ENCODE results near the gene RBBP4.

Gene RBBP4

DNA sequence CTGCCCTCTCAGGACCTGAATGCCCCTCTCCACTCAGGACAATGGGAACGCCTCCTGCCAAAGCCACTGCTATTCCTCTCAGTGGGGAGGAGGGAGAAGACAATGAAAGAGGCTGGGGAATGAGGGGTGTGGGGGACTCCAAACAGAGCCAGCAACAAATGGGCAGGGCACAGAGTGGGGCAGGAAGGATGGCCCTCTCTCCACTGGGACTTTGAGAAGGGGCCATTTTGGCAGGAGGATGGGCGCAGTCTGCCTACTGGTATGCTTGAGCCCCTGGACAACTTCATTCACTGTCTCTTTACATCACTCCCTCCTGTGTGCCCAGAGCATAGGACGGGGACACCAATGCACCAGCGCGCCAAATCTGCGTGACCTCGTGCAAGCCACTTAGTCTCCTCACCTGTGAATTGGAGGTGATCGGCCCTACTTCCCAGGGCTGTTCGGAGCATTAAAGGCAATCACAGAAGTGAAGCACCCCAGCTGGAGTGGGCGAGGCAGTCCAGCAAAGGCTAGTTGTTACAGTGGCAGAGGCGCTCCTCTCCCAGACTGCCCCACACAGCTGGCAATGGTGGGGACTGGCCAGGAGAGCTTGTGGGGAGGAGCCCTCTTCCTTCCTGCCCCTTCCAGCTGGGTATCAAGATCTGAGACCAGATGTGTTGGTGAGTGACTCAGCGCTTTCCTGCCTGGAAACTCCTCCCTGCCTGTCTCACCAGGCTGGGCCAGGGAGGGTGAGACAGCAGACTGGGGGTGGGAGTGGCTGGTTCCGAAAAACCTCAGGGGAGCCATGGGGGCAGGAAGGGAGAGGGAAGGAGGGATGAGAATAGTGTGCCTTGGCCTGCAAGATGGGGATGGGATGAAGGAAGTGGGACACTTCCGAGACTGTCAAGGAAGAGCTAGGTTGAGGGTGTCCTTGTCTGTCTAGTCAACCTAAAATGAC, 73.9 kb downstream of the RBBP4 start:
- DNase-seq = no peak

DNA sequence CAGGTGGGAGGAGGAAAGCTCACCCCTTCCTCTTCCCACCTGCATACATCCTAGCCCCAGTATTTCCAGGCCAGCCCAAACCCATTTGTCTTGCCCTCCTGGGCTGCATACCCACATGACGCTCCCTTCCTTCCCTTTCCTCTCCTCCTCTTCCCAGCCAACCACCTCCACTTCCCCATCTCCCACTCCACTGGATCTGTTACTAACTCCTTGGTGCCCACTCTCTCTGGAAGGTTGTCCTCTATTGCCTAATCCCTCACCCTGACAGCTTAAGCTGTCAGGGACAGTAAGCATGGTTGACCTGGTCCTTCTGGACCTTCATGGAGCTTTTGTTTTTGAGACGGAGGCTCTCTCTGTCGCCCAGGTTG, 74.6 kb downstream of the RBBP4 start:
- DNase-seq = no peak

DNA sequence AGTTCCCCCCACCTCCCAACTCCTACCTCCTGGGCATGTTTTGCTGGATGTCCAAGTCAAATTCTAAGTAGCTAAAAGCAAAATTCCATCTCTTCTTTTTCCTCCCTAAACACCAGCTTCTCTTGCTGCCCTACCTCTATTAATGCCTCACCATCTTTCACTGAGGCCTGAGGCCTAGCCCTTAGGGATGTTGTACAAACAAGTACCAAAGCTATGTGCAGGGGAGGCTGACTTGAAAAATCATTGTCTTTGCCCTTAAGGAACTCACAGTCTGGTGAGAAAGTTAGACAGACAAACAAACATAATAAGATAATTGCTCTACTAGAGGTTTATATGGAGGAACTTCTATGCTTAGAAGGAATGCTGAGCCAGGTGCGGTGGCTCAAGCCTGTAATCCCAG, 76.9 kb downstream of the RBBP4 start:
- no peak for DNase-seq

DNA sequence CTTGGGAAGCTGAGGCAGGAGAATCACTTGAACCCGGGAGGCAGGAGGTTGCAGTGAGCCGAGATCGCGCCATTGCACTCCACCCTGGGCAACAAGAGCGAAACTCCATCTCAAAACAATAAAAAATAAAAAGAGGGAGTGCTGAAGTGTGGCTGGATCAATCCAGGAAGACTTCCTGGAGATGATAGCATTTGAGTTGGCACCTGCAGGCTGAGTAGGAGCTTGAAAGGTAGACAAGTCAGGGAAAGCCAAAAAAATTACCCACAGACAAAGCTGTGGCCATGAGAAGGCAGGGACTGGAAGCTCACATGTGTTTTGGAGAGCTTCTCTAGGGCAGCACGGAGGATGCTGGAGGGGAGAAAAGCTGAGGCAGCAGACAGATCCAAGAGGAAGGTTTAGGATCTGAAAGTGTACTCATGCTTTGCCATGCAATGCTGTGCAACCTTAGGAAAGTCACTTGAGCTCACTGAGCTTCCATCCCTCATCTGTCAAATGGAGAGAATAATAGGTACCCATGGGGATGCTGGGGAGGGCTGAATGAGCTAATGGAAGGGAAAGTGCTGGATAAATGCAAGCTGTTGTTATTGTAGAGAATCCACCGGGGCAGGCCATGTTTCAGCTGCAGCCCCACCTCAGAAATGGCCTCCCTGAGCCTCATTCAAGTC, 77.5 kb downstream of the RBBP4 start:
- no peak for DNase-seq

DNA sequence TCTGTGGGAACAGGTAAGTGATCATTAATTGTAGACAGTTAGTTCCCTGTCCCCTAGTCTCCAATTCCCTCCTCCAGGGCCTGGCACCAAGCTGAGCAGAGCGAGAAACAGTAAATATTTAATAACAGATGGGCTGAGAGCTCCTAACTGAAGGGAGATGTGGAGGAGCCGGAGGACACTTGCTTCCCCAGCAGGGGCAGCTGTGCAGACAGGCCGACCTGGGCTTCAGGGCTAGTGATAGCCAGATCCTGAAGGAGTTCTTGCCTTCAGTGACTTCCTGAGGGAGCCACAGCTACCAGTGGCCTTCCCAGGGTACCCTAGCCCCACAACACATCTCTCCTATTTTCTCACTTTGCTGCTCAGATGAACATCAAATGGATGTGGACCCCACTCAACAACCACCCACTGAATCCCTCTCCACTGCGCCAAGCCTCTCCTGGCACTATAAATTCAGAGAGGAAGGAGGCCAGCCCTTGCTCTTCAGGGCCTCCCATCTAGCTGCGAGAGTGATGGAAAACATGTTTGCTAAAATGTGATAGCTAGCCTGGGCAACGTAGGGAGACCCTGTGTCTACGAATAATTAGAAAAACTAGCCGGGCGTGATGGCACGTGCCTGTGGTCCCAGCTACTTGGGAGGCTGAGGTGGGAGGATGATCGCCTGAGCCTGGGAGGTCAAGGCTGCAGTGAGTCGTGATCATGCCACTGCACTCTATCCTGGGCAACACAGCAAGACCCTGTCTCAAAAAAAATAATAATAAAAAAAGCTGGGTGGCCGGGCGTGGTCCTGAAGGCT, 78.4 kb downstream of the RBBP4 start:
- no peak for DNase-seq

DNA sequence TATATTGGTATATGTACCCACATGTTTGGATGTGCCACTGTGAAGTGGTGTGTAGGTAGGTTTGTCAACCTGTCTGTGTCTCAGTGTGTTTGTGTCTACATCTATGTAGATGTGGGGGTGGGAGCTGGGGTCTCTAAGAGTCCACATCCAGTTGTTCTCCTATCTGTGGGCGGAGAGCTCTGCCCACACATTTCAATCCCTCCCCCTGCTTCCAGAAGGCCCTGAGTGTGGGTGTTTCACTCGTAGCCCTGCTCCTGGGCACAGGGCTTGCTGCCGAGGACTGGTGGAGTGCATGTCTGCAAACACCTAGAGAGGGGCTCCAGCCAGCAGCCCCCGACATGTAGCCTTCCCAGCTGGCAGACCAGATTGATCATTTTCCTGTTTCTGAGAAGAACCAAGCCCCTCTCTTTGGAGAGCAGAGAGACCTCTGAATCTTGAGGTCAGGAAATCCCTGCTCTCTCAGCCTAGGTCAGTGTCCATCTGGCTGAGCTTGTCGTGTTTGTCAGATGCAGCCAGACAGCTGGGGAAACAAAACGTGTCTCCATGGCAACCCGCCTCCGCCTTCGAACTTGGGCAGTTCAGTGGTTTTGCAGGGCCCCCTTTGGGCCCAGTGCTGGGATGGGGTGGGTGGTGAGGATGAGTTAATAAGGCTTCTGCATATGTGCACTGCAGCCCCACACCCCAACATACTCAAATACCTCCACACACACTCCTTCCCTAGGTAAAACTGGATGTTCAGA, 82.7 kb downstream of the RBBP4 start:
- DNase-seq = no peak
